MV-4-11 (cell line): Measurements from ENCODE around the gene XBP1.
A peak's percentile ranks its signal among the peaks of the same experiment; 100 is the strongest.
"Not testable (repeated sequence)": the region's sequence is repeated elsewhere in the genome, so short reads cannot be mapped to it uniquely, and the experiment has no call there.

Source experiments
- DNase-seq: peaks from one replicate; lab custom pipeline; 2025; lab: John Stamatoyannopoulos, UW

The XBP1 gene

DNA sequence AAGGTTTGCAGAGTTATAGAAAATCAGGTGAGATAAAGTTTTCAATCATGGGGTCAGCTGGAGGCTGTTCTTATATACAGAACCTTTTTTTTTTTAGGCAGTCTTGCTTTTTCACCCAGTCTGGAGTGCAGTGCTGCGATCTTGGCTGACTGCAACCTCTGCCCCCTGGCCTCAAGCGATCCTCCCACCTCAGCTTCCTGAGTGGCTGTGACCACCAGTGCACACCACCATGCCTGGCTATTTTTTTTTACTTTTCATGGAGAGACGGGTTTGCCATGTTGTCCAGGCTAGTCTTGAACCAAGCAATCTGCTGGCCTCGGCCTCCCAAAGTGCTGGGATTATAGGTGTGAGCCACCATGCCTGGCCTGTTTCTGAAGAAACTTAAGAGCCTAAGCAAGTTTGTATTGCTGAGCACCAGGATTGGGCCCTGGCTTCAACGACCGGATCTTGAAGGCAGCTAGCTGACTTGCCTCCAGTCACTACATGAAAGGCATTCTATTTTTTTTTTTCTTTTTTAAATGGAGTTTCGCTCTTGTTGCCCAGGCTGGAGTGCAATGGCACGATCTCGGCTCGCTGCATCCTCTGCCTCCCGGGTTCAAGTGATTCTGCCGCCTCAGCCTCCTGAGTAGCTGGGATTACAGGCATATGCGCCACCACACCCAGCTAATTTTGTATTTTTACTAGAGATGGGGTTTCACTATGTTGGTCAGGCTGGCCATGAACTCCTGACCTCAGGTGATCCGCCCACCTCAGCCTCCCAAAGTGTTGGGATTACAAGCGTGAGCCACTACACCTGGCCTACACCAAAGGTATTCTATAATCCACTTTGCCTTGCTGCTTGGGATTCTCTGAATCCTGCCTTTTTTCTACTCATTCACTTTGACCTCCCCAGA is 7.6 kb downstream of the XBP1 start:
- DNase-seq: peak; percentile 49

DNA sequence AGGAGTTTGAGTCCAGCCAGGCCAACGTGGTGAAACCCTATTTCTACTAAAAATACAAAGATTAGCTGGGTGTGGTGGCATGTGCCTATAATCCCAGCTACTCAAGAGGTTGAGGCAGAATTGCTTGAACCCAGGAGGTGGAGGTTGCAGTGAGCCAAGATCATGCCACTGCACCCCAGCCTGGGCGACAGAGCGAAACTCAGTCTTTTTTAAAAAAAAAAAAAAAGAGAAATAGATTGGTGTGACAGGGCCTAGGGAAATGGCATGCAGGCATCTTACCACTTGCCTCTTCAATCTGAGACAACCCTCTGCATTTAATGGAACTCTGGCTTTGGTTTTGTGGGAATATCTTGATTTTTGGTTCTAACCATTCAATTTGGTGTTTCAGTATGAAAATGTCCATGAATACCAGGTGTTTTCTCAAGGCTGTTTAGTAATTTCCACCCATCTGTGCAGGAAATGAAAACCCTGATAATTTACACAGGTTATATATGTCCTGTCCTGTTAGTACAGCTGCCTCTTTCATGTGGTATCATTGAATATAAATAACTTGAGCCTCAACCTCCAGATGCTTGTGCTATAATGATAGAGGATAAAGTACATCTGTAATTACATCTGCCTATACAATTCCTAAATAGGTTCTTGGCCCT is 8.4 kb downstream of the XBP1 start:
- no peak for DNase-seq

DNA sequence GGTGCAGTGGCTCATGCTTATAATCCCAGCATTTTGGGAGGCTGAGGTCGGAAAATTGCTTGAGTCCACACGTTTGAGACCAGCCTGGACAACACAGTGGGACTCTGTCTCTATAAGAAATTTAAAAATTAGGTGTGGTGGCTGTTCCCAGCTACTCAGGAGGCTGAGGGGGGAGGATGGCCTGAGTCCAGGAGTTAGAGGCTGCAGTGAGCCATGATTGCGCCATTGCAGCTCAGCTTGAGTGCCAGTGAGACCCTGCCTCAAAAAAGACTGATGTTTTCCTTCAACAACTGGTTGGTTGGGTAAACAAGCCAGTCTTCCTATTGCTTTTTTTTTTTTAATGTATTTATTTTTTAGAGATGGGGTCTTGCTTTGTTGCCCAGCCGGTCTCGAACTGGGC is 9.2 kb downstream of the XBP1 start:
- no peak for DNase-seq

DNA sequence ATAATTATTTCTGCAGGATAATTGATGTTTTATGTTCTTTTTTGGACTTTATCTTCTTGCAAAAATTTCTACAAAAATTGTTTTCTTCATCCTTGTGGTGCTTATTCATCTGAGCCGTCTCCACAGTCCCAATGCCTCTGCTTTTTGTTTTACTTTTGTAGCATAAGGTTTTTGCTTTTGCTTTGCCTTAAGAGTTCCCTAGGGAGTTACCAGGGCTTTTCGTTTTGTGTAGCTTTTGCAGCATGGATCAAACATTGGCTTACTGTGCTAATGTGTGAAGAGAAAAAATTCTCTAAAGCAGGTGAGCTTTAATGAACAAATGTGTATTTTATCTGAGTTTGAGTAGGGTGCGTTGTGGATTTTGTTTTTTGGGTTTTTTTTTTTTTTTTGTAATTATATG is 11.8 kb downstream of the XBP1 start:
- DNase-seq: no peak

DNA sequence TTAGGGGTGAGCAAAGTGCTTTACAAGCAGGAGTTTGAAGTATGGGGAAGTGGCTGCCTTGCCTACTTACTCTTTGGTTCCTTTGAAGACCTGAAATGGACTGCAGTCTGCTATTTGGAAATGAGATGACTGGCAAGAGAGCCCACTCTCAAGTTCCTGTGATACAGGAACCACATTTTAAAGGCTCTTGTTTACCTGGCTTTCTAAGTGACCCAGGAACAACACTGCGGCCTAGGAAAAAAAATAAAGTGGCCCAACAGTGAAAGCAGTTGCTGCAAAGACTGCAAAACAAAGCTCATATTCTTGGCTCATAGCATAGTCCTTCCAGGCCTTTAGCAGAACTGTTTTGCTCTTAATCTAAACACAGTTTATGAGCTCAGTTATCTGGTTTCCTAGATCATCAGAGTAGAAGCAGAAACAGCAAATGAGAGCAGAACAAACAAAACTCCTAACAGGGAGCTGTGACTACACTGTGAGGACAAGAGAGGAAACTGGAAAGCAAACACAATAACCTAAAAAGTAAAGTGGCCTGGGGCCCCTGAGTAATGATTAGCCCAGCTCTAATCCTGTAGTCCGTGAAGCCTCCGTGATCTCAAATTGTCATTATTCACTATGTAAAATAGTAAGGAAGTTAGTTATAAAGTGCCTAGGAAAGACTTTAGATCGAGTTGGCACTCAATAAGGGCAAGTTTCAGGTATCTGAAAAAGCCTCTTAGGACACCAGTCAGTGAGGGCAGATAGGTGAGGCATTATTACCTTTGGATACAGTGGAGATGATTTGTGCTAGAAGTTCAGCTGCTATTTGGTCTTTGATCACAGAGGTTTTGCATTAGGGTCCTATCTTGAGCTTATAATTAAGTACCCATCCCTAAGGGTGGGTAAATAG is 16.3 kb downstream of the XBP1 start:
- peak; percentile 51 for DNase-seq

DNA sequence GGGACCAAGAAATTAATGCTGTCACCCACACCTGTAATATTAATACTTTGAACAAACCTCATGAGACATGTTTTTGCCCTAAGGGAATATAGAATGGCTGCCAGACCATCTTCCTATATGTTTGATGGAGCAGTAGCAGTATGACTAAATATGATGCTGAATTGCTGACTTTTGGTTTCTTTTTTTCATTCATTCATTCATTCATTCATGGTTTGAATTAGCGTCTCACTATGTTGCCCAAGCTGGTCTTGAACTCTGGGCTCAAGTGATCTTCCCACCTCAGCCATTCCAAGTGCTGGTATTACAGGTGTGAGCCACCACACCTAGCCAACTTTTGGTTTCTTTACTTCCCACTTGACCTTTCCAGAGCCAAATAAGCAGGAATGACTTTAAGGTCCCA is 20.1 kb downstream of the XBP1 start:
- no peak for DNase-seq

DNA sequence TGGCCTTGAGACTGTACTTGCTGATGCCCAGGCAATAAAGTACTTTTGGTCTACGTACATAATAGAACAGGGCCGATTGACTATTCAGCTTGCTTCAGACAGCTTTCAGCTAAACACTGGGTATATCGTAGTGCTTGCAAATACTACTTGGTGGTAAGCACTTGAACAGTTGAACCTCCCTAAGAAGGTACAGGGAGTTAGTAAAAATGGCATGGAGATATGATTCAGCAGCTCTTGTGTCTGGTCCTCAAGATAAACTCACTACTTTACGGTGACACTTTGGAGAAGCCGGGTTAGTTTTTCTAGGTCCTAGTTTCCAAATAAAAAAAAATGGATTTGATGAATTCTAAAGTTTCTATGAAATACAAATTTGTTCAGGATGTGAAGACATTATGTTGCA is 20.5 kb downstream of the XBP1 start:
- DNase-seq: no peak

DNA sequence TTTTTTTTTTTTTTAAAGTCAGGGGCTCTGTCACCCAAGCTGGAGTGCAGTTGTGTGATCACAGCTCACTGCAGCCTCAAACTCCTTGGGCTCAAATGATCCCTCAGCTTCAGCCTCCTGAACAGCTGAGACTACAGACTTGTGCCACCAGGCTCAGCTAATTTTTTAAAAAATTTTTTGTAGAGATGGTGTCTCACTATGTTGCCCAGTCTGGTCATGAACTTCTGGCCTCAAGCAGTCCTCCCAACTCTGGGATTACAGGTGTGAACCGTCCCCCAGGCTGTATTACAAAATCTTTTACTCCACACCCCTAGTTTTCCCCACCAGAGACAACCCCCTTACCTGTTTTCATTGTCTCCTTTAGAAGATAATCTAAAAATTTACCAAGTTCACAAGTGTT is 26.0 kb downstream of the XBP1 start:
- no peak for DNase-seq

DNA sequence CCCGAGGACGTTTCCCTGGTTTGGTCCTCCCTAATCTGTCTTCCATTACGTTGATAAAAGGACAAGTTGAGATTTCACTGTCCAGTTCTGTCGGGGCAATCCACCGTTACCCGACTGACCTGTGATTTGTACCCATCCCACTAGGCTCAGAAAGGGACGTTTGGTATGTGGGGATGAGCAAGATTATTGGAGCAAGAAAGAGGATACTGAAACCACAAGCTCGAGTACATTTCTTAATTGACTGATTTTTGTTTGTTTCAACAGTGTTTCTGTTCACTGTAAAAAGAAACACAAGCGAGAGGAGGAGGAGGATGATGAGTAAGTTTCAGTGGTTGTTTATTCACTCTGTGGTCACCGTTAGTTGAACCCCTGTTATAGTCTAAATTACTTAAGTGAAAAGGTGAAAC is 26.9 kb downstream of the XBP1 start:
- DNase-seq: peak; percentile 53

DNA sequence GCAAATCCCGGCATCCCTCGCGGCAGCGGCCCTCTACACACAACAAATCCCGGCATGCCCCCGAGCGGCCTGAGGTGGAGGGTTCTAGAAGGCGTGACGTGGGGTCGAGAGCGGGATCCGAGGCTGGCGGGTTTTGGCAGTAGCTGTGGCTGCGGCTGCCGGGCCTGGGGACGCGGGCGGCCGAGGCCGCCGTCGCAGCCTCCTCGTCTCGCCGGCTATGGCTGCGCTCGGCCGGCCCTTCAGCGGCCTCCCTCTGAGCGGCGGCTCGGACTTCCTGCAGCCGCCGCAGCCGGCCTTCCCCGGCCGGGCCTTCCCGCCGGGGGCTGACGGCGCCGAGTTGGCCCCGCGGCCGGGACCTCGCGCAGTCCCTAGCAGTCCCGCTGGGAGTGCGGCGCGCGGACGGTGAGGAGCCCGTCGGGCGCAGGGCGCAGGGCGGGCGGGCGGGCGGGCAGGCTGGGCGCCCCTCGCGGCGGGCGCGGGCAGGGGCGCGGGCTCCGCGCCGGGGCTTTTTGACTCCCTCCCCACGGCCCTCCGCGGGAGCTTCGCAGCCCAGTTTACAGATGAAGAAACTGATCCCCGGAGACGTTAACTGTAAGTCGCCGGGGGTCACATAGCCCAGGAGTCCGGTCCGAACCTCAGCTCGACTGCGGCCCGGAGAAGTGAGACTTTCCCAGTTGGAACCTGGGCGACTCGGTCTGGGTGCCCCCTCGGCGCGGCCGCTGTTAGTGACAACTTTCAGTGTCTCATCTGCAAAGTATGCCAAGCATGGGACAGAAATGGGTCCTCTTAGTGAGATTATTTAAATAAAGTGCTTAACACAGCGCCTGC is 27.5 kb downstream of the XBP1 start, which contains the start of gene CCDC117:
CCDC117 (plus strand) TSS at position 63 of the 828 bp plus-strand sequence; CDS start at position 218, 155 bp downstream.
- DNase-seq: peak; percentile 92

DNA sequence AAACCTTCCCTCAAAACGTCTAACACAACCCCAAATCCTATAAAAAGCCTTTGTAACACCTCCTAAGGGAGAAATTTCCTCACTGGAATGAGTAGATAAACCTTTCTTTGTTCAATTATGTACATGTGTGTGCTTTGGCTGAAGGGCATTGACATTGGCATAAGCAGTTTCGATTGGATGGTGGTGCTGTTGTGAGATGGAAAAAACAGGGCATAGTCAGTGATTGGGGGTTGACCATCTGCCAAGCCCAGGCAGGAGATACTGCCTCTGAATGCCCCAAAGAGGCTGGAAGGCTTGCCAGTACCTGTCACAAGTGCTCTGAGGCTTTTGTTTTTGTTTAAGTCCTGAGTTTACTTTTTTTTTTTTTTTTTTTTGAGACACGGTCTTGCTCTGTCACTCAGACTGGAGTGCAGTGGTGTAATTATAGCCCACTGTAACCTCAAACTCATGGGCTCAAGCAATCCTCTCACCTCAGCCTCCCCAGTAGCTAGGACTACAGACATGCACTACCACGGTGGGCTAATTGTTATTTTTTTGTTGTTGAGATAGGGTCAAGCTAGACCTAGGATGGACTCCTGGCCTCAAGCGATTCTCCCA is 29.1 kb downstream of the XBP1 start:
- DNase-seq: no peak

DNA sequence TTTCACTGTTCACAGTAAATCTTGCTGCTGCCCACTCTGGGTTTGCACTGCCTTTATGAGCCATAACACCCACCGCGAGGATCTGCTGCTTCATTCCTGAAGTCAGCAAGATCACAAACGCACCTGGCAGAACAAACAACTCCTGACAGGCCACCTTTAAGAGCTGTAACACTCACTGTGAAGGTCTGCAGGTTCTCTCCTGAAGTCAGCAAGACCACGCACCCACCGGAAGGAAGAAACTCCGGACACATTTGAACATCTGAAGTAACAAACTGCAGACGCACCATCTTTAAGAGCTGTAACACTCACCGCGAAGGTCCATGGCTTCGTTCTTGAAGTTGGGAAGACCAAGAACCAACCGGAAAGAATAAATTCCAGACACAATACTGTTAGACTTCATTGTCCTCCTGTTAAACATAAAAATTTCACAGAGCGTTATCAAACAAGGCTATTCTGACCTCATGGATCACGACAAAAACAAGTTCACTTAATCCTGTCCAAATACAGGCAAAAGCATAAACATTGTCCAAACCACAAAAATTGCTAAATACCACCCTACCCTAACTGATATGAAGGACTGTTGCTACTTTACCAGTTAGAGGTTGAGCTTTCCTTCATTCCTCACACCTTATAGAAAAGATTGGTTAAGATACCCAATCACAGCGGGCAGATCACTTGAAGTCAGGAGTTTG is 30.8 kb downstream of the XBP1 start:
- no peak for DNase-seq

DNA sequence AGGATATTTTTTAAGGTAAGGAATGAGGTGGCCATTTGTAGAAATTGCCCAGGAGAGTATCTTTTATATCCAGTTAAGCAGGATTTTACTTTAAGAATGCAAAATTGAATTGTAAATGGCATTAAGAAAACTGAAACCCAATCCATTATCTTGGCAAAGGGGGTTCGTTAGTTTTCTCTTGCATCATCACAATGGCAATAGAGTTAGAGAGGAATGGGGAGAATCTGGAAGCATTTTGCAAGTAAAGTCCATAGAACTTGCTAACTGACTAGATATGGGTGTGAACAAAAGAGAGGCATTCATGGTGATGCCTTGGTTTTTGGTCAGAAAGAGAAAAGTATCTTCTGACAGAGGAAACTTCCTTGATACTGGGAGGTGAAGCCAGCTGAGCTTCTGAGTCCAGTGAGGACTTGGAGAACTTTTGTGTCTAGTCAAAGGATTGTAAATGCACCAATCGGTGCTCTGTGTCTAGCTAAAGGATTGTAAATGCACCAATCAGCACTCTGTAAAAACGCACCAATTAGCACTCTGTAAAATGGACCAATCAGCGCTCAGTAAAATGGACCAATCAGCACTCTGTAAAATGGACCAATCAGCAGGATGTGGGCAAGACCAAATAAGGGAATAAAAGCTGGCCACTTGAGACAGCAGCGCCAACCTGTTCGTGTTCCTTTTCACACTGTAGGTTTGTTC is 31.5 kb downstream of the XBP1 start:
- DNase-seq: no peak

DNA sequence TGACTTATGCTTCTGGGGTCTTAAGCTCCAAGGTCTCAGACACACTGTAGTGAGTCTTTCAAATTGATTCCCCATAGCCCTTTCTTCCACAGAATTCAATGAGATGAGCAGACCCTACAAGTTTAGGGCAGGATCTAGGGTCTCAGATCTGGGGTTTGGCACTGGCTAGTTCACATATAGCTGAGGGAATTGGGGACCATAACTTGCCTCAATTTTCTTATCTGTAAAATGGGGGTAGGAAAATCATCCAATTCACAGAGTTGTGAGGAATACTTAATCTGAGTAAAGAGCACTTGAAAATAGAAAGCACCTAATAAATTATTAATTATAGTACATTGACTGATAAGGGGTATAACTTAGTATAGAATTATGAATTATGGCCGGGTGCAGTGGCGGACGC is 33.7 kb downstream of the XBP1 start:
- no peak for DNase-seq

DNA sequence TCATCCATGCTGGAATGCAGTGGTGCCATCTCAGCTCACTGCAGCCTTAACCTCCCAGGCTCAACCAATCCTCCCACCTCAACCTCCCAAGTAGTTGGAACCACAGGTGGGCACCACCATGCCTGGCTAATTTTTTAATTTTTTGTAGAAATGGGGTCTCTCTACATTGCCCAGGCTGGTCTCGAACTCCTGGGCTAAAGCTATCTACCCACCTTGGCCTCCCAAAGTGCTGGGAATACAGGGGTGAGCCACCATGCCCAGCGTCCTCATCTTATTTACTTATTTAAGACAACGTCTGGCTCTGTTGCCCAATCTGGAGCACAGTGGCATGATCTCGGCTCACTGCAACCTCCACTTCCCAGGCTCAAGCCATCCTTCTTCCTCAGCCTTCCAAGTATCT is 38.4 kb downstream of the XBP1 start:
- not testable (repeated sequence) for DNase-seq

DNA sequence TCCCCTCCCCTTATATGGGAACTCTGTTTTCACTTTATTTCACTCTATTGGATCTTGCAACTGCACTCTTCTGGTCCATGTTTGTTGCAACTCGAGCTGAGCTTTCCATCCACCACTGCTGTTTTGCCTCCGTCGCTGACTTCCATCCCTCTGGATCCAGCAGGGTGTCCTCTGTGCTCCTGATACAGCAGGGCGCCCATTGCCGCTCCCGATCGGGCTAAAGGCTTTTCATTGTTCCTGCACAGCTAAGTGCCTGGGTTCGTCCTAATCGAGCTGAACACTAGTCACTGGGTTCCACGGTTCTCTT is 39.0 kb downstream of the XBP1 start:
- DNase-seq: no peak

DNA sequence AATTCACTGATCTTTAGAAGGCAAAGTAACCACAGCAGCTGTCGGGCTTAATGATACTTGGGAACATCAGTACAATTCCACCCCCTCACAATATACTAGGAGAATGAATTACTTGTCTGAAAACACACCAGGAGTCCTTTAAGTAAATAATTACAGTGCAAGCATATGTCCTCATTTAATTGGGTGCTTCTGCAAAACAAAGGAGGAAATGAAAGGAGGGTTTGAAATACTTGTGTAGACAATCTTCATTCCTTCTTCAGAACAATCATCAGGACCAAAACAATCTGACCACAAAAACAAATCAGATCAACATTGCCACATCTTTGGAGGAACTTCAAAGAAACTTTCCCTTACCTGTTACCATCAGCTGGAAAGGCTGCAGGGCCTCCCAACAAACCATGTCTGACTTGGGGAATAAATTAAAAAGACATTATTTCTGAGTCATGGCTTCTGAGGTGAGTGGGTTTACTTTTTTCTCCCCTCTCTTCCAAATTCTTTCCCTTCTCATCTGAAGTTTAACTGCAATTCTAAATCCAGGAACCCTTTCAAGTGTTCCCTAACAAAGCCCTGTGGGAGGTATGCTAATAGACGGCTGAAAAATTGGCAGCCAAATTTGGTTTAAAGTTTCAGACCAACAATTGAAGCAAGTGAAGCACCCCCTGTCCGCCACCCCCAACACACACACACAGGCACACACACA is 40.4 kb downstream of the XBP1 start:
- DNase-seq: peak; percentile 82

DNA sequence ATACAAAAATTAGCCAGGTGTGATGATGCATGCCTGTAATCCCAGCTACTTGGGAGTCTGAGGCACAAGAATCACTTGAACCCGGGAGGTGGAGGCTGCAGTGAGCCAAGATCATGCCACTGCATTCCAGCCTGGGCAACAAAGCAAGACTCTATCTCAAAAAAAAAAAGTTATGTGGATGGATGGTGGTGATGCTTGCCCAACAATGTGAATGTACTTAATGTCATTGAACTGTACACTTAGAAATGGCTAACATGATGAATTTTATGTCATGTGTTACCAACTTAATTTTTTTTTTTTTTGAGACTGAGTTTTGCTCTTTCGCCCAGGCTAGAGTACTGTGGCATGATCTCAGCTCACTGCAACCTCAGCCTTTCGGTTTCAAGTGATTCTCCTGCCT is 45.9 kb downstream of the XBP1 start:
- not testable (repeated sequence) for DNase-seq

DNA sequence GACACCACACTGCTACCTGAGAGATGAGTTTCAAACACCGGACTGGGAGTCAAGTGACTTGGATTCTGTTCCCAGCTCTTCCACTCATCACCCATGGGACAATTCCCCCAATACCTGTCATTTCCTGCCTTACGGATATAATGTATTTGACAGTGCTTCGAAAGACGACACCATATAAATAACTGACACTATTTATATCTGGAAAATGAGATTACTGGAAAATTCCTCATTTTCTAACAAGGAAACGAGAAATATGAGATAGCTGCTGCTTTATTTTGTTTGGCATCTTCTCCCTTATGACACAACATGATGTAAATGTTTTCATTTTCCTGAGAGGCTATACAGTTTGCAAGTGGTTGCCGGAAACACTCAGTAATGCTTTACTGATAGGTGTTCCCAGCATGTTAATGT is 49.9 kb downstream of the XBP1 start:
- no peak for DNase-seq
